DND-41 (cell line): ENCODE measurements around the gene GLTPD2.

Source experiments
- ATAC-seq: fragments of 200-7000 bp; cut with Tn5 transposase; 3 replicates; pipeline ENCODE4 v1.9.1; 2021; ENCODE audit warnings: low read depth; ENCODE audit not compliant: insufficient read depth
- DNase-seq: peaks from one replicate; pipeline ENCODE4 v3.0.0-alpha.2; 2020
- H2AFZ ChIP-seq: 2 replicates; pipeline ENCODE4 v1.6.0; 2012; ENCODE audit warnings: low read depth, low read length
- H3K27ac ChIP-seq: 2 replicates; pipeline ENCODE4 v1.5.1; 2012; ENCODE audit warnings: low read length, inconsistent platforms
- H3K27me3 ChIP-seq: fragments of 200-600 bp; sonication (generic); 2 replicates; pipeline ENCODE4 v1.6.0; 2012; ENCODE audit warnings: low read length, mild to moderate bottlenecking, inconsistent platforms; ENCODE audit not compliant: insufficient read depth, poor library complexity
- H3K36me3 ChIP-seq: 2 replicates; pipeline ENCODE4 v1.5.1; 2012; ENCODE audit warnings: low read length, inconsistent platforms; ENCODE audit not compliant: insufficient read depth
- H3K4me1 ChIP-seq: 2 replicates; pipeline ENCODE4 v1.5.1; 2012; ENCODE audit warnings: mild to moderate bottlenecking, low read length; ENCODE audit not compliant: insufficient read depth
- H3K4me2 ChIP-seq: 2 replicates; pipeline ENCODE4 v1.6.0; 2012; ENCODE audit warnings: mild to moderate bottlenecking, moderate library complexity, low read length, inconsistent platforms; ENCODE audit not compliant: insufficient read depth
- H3K4me3 ChIP-seq, 2 experiments: fragments of 200-600 bp in 1 of 2; shearing (Covaris generic) in 1 of 2; 2 replicates each; pipeline ENCODE4 v1.5.1; 2012 to 2016; ENCODE audit warnings: inconsistent platforms in 2 of 2, low read length in 2 of 2, mild to moderate bottlenecking in 2 of 2, low read depth in 1 of 2, moderate library complexity in 1 of 2
- H3K79me2 ChIP-seq: 2 replicates; pipeline ENCODE4 v1.6.0; 2012; ENCODE audit warnings: low read length, inconsistent platforms; ENCODE audit not compliant: insufficient read depth
- H3K9ac ChIP-seq: 2 replicates; pipeline ENCODE4 v1.6.0; 2012; ENCODE audit warnings: low read depth, mild to moderate bottlenecking, inconsistent platforms, low read length, moderate library complexity
- H3K9me3 ChIP-seq: 2 replicates; pipeline ENCODE4 v1.5.1; 2012; ENCODE audit warnings: low read length, moderate library complexity, mild to moderate bottlenecking, inconsistent platforms; ENCODE audit not compliant: insufficient read depth, severe bottlenecking
- H4K20me1 ChIP-seq: 2 replicates; pipeline ENCODE4 v1.6.0; 2012; ENCODE audit warnings: low read length; ENCODE audit not compliant: insufficient read depth
- EZH2 ChIP-seq: IDR thresholded peaks from 3 replicates; pipeline ENCODE4 v1.6.1; 2012; ENCODE audit warnings: borderline replicate concordance, low read depth, mild to moderate bottlenecking, moderate library complexity, low read length, inconsistent platforms; ENCODE audit not compliant: severe bottlenecking
- TF ChIP-seq, protein P1 (sequence below): IDR thresholded peaks from 2 replicates; pipeline ENCODE4 v1.5.1; 2012; ENCODE audit warnings: borderline replicate concordance, low read length, moderate library complexity, mild to moderate bottlenecking; ENCODE audit not compliant: poor library complexity, severe bottlenecking; ENCODE audit errors: extremely low read depth

GLTPD2 gene

DNA sequence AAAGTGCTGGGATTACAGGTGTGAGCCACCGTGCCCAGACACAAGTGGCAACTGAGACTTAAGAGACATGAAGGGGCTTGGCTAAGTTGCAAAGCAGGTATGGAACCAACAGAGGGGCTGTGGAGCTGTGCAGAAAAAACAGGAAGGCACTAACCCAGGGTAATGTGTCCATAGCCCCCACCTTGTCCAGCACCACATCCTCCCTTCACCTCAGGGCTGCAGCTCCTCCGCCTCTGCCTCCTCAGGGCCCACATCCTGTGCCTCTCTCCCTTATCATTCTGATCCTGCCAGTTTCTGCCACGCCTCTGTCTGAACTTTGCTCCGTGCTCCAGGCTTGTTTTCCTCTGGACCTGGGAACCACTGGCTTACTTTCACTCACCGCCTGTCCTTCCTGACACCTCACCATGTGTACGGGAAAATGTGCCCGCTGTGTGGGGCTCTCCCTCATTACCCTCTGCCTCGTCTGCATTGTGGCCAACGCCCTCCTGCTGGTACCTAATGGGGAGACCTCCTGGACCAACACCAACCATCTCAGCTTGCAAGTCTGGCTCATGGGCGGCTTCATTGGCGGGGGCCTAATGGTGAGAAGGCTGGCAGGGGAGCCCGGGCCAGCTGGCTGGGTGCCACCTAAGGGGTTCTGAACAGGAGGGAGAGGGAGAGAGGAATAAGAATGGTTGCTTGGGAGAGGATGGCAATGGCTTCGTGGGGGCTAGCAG, 17.1 kb upstream of the GLTPD2 start, which contains the start of gene TM4SF5:
Gene TM4SF5, plus strand, starts transcription at position 368 of the 716 bp plus-strand sequence. Its CDS starts 37 bp downstream, at position 405.
- ATAC-seq (peak; percentile 83), DNase-seq (peak; percentile 41)
- peaks cover 5% of the 10 kb centered on the region for H3K27me3 ChIP-seq
- no peaks in the 10 kb centered on the region for H3K4me1 ChIP-seq
- H3K4me2 ChIP-seq = no peak within 1 kb of the TSS
- no peaks in the 10 kb centered on the region for H3K36me3 ChIP-seq
- H3K9ac ChIP-seq = no peak within 1 kb of the TSS
- no peak within 1 kb of the TSS for H3K4me3 ChIP-seq
- no peak within 1 kb of the TSS for H3K27ac ChIP-seq
- no peak within 1 kb of the TSS for H2AFZ ChIP-seq
- no peaks in the 10 kb centered on the region for H4K20me1 ChIP-seq
- no peaks in the 10 kb centered on the region for H3K79me2 ChIP-seq
- H3K9me3 ChIP-seq = no peaks in the 10 kb centered on the region
- TF ChIP-seq, protein P1, sequence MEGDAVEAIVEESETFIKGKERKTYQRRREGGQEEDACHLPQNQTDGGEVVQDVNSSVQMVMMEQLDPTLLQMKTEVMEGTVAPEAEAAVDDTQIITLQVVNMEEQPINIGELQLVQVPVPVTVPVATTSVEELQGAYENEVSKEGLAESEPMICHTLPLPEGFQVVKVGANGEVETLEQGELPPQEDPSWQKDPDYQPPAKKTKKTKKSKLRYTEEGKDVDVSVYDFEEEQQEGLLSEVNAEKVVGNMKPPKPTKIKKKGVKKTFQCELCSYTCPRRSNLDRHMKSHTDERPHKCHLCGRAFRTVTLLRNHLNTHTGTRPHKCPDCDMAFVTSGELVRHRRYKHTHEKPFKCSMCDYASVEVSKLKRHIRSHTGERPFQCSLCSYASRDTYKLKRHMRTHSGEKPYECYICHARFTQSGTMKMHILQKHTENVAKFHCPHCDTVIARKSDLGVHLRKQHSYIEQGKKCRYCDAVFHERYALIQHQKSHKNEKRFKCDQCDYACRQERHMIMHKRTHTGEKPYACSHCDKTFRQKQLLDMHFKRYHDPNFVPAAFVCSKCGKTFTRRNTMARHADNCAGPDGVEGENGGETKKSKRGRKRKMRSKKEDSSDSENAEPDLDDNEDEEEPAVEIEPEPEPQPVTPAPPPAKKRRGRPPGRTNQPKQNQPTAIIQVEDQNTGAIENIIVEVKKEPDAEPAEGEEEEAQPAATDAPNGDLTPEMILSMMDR = no peak
- TF ChIP-seq EZH2 = no peak

DNA sequence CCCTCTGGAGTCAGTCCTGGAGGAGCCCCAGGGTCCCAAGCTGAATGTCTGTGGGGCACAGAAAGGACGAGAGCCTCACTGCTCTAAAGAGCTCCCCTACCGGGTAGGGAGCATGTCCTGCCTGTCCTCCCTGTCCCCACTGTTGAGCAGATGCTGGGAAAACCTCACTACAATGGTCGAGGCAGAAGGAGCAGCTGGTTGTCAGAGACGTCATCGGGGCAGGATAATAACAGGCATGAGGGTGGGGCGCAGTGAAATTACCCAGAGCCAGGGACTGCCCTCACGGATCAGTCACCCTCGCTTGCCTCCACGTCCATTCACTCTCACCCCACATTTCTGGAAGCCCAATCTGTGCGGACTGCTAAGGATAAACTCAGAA, 16.5 kb upstream of the GLTPD2 start:
- no peak for DNase-seq
- no peak for ATAC-seq
- no peak overlapping the region for H3K9ac ChIP-seq
- no peaks in the 10 kb centered on the region for H3K9me3 ChIP-seq
- H3K36me3 ChIP-seq = no peaks in the 10 kb centered on the region
- no peak overlapping the region for H3K27ac ChIP-seq
- H3K27me3 ChIP-seq = peaks cover 5% of the 10 kb centered on the region
- no peaks in the 10 kb centered on the region for H3K4me1 ChIP-seq
- TF ChIP-seq, protein P1 = no peak
- TF ChIP-seq EZH2 = no peak
- no peaks in the 10 kb centered on the region for H3K79me2 ChIP-seq
- no peak overlapping the region for H3K4me3 ChIP-seq
- no peaks in the 10 kb centered on the region for H4K20me1 ChIP-seq
- no peak overlapping the region for H2AFZ ChIP-seq
- H3K4me2 ChIP-seq = no peak overlapping the region

DNA sequence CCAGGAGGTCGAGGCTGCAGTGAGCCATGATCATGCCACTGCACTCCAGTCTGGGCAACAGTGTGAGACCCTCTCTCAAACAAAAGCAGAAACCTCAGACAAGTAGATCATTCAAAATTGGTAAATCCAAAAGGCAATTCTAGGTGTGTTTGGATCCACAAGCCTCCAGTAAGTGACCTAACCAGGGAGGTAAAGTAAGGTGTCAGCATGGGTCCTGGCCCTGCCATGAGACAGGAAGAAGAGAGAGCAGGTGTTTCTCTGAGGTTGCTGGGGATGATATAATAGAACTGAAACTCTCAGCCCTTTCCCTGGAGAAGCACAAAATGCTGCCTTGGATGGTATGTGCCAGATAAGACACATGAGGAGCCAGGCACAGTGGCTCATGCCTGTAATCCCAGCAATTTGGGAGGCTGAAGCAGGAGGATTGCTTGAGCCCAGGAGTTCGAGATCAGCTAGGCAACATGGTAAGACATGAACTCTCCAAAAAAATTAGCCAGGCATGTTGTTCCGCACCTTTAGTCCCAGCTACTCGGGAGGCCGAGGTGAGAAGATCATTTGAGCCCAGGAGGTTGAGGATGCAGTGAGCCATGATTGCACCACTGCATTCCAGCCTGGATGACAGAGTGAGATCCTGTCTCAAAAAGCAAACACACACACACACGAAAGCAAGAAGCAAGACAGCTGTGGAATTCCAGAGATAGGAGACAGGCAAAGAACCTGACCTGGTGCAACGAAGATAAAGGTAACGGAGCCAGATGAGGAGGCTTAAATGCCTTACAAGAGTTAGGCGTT, 10.6 kb upstream of the GLTPD2 start:
- Histone ChIP-seq H3K9ac (no peak overlapping the region), H2AFZ (no peak overlapping the region), H3K27ac (no peak overlapping the region), H3K4me3 (no peak overlapping the region), H3K9me3 (no peaks in the 10 kb centered on the region), H3K36me3 (no peaks in the 10 kb centered on the region), H3K4me1 (no peaks in the 10 kb centered on the region), H3K79me2 (no peaks in the 10 kb centered on the region), H4K20me1 (no peaks in the 10 kb centered on the region), H3K4me2 (no peak overlapping the region), H3K27me3 (peaks cover 11% of the 10 kb centered on the region)
- no peak for DNase-seq
- no peak for ATAC-seq
- TF ChIP-seq, protein P1 = no peak
- TF ChIP-seq EZH2 = no peak
